ENCODE results near the gene ANTXR2. TPM values are rescaled to one million over a fixed set of nuclear protein-coding genes. Genes with fewer than 3 reads are reported as not detected.

ANTXR2 gene
- total and polyA plus RNA-seq, 2 of the 8 experiments (the other 6 are each of a cell fraction or from before 2014, with no cell fraction given): 1.1 to 7.5 TPM

- H4K5ac ChIP-seq (ENCODE audit: insufficient read length, low read depth, low read length): no peak overlapping the region
- H3K56ac ChIP-seq (replicated peaks; ENCODE audit: insufficient read length, low read depth, low read length): no peak overlapping the region
- H2BK12ac ChIP-seq (ENCODE audit: low read depth, low read length): no peak overlapping the region
- DNase-seq (ENCODE audit: low read depth in 1 of 2, low spot score in 2 of 2): no peak
- no peak overlapping the region for H3K23ac ChIP-seq (ENCODE audit: insufficient read length)
- H2BK5ac ChIP-seq (ENCODE audit: low read depth, low read length): no peak overlapping the region
- no peak overlapping the region for H2BK15ac ChIP-seq (ENCODE audit: low read length)
- POLR2A ChIA-PET (ENCODE audit: partially characterized antibody): no interaction called here
- no peaks in the 10 kb centered on the region for H4K20me1 ChIP-seq (replicated peaks in 1 of 2; ENCODE audit: control insufficient read depth in 1 of 2, insufficient read depth in 2 of 2, low read length in 2 of 2)
- no peak overlapping the region for H2AFZ ChIP-seq (ENCODE audit: low read length)
- CTCF ChIA-PET (ENCODE audit: partially characterized antibody): interaction anchor here (0.7 kb wide), 1 partner anchor 50 kb away, joined by 3 read pairs; no protein-coding TSS in a partner anchor
- peaks cover 0 to 4% (median 0%) of the 10 kb centered on the region in 4 experiments; a peak in 1 of 7 replicates for H3K27me3 ChIP-seq (replicated peaks in 1 of 4; ENCODE audit: control insufficient read depth in 3 of 4, extremely low read depth in 1 of 4, insufficient read depth in 3 of 4, low read length in 3 of 4)
- no peak overlapping the region for H2BK20ac ChIP-seq (ENCODE audit: low read length)
- no peak overlapping the region for H2BK120ac ChIP-seq (replicated peaks; ENCODE audit: low read depth, low read length)
- H3K79me1 ChIP-seq (ENCODE audit: low read depth, low read length): no peaks in the 10 kb centered on the region
- no peaks in the 10 kb centered on the region for H3K36me3 ChIP-seq (ENCODE audit: control insufficient read depth in 2 of 4, insufficient read depth in 4 of 4, low read length in 3 of 4)
- peaks cover 0 to 3% (median 1%) of the 10 kb centered on the region in 4 experiments; a peak in 3 of 7 replicates for H3K4me1 ChIP-seq (replicated peaks in 1 of 4; ENCODE audit: control insufficient read depth in 3 of 4, insufficient read depth in 4 of 4, low read length in 3 of 4)
- H3K4me3 ChIP-seq (ENCODE audit: extremely low read depth in 1 of 4, insufficient read depth in 2 of 4, low read depth in 3 of 4, low read length in 4 of 4): no peak overlapping the region
- no peak overlapping the region for H2AK5ac ChIP-seq (ENCODE audit: low read depth, low read length)
- H4K8ac ChIP-seq (ENCODE audit: extremely low read depth, insufficient read depth, low read length): no peak overlapping the region
- no peak overlapping the region for H3K4ac ChIP-seq (replicated peaks; ENCODE audit: insufficient read length, low read depth, low read length)
- H3K79me2 ChIP-seq (ENCODE audit: control insufficient read depth in 1 of 2, insufficient read depth in 2 of 2, low read length in 2 of 2): no peaks in the 10 kb centered on the region
- H3K27ac ChIP-seq (ENCODE audit: low read depth, low read length): no peak overlapping the region
- no peak overlapping the region for H4K91ac ChIP-seq (replicated peaks; ENCODE audit: insufficient read length, low read length)
- H3K4me2 ChIP-seq (ENCODE audit: insufficient read depth in 1 of 2, low read depth in 2 of 2, low read length in 2 of 2): no peak overlapping the region
- no peak overlapping the region for H3K14ac ChIP-seq (ENCODE audit: insufficient read length)
- no peak overlapping the region for H3K18ac ChIP-seq (ENCODE audit: extremely low read depth, low read length)
- FAIRE-seq: no peak
- 94% methylated on average over 5 of the region's 5 CpGs; no CpG with 5 or more reads in 1 of the 2 experiments for WGBS, 2 experiments (ENCODE audit: extremely low coverage in 1 of 2, insufficient coverage in 1 of 2, insufficient read length in 1 of 2, insufficient replicate concordance in 2 of 2, low coverage in 1 of 2, low lambda C conversion rate in 2 of 2, missing lambda C conversion rate in 1 of 2)
- H3K23me2 ChIP-seq (ENCODE audit: low read depth, low read length): peaks cover 6% of the 10 kb centered on the region; the same call in 1 of the 2 replicates
- no peak overlapping the region for H3K9ac ChIP-seq (replicated peaks in 1 of 4; ENCODE audit: extremely low read depth in 1 of 4, low read depth in 3 of 4, low read length in 3 of 4)
- no peaks in the 10 kb centered on the region; a peak in 1 of 4 replicates for H3K9me3 ChIP-seq (ENCODE audit: insufficient read depth in 2 of 2, low read depth in 1 of 2, low read length in 1 of 2)
- no peak for TF ChIP-seq FOSL1 (IDR thresholded peaks at IDR 0.05; ENCODE audit: insufficient read depth, low read depth, low read length)
- TF ChIP-seq MAFK (IDR thresholded peaks at IDR 0.05; ENCODE audit: low read depth, low read length): no peak
- no peak for TF ChIP-seq CEBPB (IDR thresholded peaks at IDR 0.05; ENCODE audit: low read depth, low read length)
- no peak for TF ChIP-seq CTCF (IDR thresholded peaks at IDR 0.05; ENCODE audit: control extremely low read depth in 1 of 3, insufficient read depth in 1 of 3, low read depth in 1 of 3, low read length in 3 of 3)
- TF ChIP-seq EP300 (IDR thresholded peaks at IDR 0.05; ENCODE audit: borderline replicate concordance in 1 of 2, low read depth in 2 of 2, low read length in 2 of 2): no peak
- no peak for TF ChIP-seq GTF2F1 (IDR thresholded peaks at IDR 0.05; ENCODE audit: borderline replicate concordance, low read depth, low read length)
- TF ChIP-seq JUN (IDR thresholded peaks at IDR 0.05; ENCODE audit: low read depth, low read length): no peak
Observed at GRCh38 chr4:80077639-80078038, 4.6 kb upstream of the ANTXR2 start.

Data from H1 (cell line).